Aorta (tissue), 5 donors: Measurements from ENCODE around the gene PAX8. TPM values are rescaled to one million over a fixed set of nuclear protein-coding genes. Genes with fewer than 3 reads are reported as not detected.
A peak's percentile ranks its signal among the peaks of the same experiment; 100 is the strongest.

Experiments used
- ATAC-seq: fragments of 200-7000 bp; cut with Tn5 transposase; one replicate; pipeline ENCODE4 v1.9.1; 2022; ENCODE audit warnings: moderate library complexity; ENCODE audit not compliant: low FRiP score
- DNase-seq, 2 donors: peaks; one replicate each; pipeline ENCODE4 v3.0.0-alpha.2; 2020
- H3K27ac ChIP-seq, 2 donors: one replicate each; pipeline ENCODE4 v1.5.1; 2013; ENCODE audit warnings: low read length in 2 of 2, mild to moderate bottlenecking in 2 of 2, moderate library complexity in 2 of 2, control low read depth in 1 of 2, inconsistent platforms in 1 of 2, low read depth in 1 of 2
- H3K27me3 ChIP-seq, 2 donors: one replicate each; pipeline ENCODE4 v1.6.1; 2013; ENCODE audit warnings: control low read depth in 1 of 2, low read length in 1 of 2, mild to moderate bottlenecking in 1 of 2, moderate library complexity in 1 of 2; ENCODE audit not compliant: insufficient read depth in 2 of 2, control insufficient read depth in 1 of 2
- H3K36me3 ChIP-seq, 2 donors: one replicate each; pipeline ENCODE4 v1.6.1; 2013; ENCODE audit warnings: control low read depth in 1 of 2, low read length in 1 of 2, mild to moderate bottlenecking in 1 of 2; ENCODE audit not compliant: insufficient read depth in 2 of 2, control insufficient read depth in 1 of 2
- H3K4me1 ChIP-seq, 2 donors: one replicate each; pipeline ENCODE4 v1.6.1; 2013; ENCODE audit warnings: low read length in 2 of 2, control low read depth in 1 of 2, mild to moderate bottlenecking in 1 of 2, moderate library complexity in 1 of 2; ENCODE audit not compliant: insufficient read depth in 2 of 2, control insufficient read depth in 1 of 2
- H3K4me3 ChIP-seq, 2 donors: one replicate each; pipeline ENCODE4 v1.5.1; 2013; ENCODE audit warnings: low read length in 2 of 2, control low read depth in 1 of 2, mild to moderate bottlenecking in 1 of 2
- H3K9me3 ChIP-seq: one replicate; pipeline ENCODE4 v1.6.1; 2013; ENCODE audit warnings: mild to moderate bottlenecking, low read length; ENCODE audit not compliant: control insufficient read depth
- WGBS, 2 donors: extraction: QIAGEN DNeasy Blood & Tissue Kit; methylation state at CpG; one replicate each; pipeline ENCODE4 v1.1.7; 2013; 5-methylcytosine and 5-hydroxymethylcytosine counted together
- intact Hi-C, 2 donors: fragments of 100-400 bp; cut with DNase I; formaldehyde crosslinking; loops; one replicate each; pipeline versions ENCODE4 v1.14.2 to v1.15.0; 2022
- polyA plus RNA-seq, 2 donors: library from polyadenylated mRNA; stranded (reverse); fragments of 200-250 nt; gene quantifications; one replicate each; pipeline ENCODE4 v1.2.3, GENCODE V29; 2013
- total RNA-seq, 2 donors: library from RNA; stranded (reverse); fragmentation: NEBNext Ultra II Directional; extraction: Animal tissue kit (Norgen Biotek cat#: 25700); gene quantifications; one replicate each; pipeline ENCODE4 v1.2.1, GENCODE V29; 2021
- donor health status: healthy with polysubstance abuse.
- donor health status: Bipolar disorder and iron deficiency.
- donor health status: DM: no; HTN: no; CAD: no.
- donor health status: DM: no; HTN: no; CAD: no.
- donor health status: DM: yes; HTN: yes; CAD: no.

The PAX8 gene
- total and polyA plus RNA-seq, 4 donors, result 0.45 to 1.00 (median 0.87) TPM; not detected in 1

- WGBS, 2 donors, result 66 to 87% methylated on average over 6 of the region's 6 CpGs
- Histone ChIP-seq H3K9me3 (no peaks in the 10 kb centered on the region), H3K4me1 (no peaks in the 10 kb centered on the region), H3K27ac (no peak overlapping the region), H3K4me3 (no peak overlapping the region), H3K27me3 (no peaks in the 10 kb centered on the region), H3K36me3 (no peaks in the 10 kb centered on the region)
- intact Hi-C loops, result no loop called here
- DNase-seq (peak; percentile 81 to 90), ATAC-seq (peak; percentile 49)
Measured at GRCh38 chr2:113219889-113220641, 58.7 kb downstream of the PAX8 start.

- 89 to 91% methylated on average over 5 of the region's 5 CpGs for WGBS, 2 donors
- ATAC-seq, result no peak
- no peaks in the 10 kb centered on the region for H3K27me3 ChIP-seq
- H3K4me3 ChIP-seq, result no peak overlapping the region
- peak; percentile 9 to 34 for DNase-seq
- intact Hi-C loops, result no loop called here
- no peaks in the 10 kb centered on the region for H3K36me3 ChIP-seq
- no peak overlapping the region for H3K27ac ChIP-seq
- H3K4me1 ChIP-seq, result no peaks in the 10 kb centered on the region
- no peaks in the 10 kb centered on the region for H3K9me3 ChIP-seq
Measured at GRCh38 chr2:113219525-113219888, 59.2 kb downstream of the PAX8 start.

GRCh38 chr2:113219092-113219441, 59.7 kb downstream of the PAX8 start:
- H3K36me3 ChIP-seq, result no peaks in the 10 kb centered on the region

GRCh38 chr2:113218283-113219091, 60.2 kb downstream of the PAX8 start:
- no peak overlapping the region for H3K4me3 ChIP-seq
- H3K9me3 ChIP-seq, result no peaks in the 10 kb centered on the region
- ATAC-seq, result peak; percentile 42
- intact Hi-C loops, result no loop called here
- DNase-seq, result peak; percentile 75 to 88
- H3K27ac ChIP-seq, result no peak overlapping the region
- H3K36me3 ChIP-seq, result no peaks in the 10 kb centered on the region
- WGBS, 2 donors, result 91 to 95% methylated on average over 8 of the region's 8 CpGs
- H3K27me3 ChIP-seq, result no peaks in the 10 kb centered on the region
- no peaks in the 10 kb centered on the region for H3K4me1 ChIP-seq

More at GRCh38 chr2:113219092-113219441, 59.7 kb downstream of the PAX8 start:
- WGBS, 2 donors, result 96 to 97% methylated on average over 2 of the region's 2 CpGs
- Histone ChIP-seq H3K4me1 (no peaks in the 10 kb centered on the region), H3K9me3 (no peaks in the 10 kb centered on the region), H3K27ac (no peak overlapping the region), H3K27me3 (no peaks in the 10 kb centered on the region), H3K4me3 (no peak overlapping the region)
- intact Hi-C loops, result no loop called here
- ATAC-seq, result no peak
- peak; percentile 16 to 17 for DNase-seq

GRCh38 chr2:113217455-113218282, 61.1 kb downstream of the PAX8 start:
- 88 to 92% methylated on average over 15 of the region's 15 CpGs for WGBS, 2 donors
- no peak overlapping the region for H3K27ac ChIP-seq

GRCh38 chr2:113216891-113217454, 61.7 kb downstream of the PAX8 start:
- Histone ChIP-seq H3K4me1 (no peaks in the 10 kb centered on the region), H3K36me3 (no peaks in the 10 kb centered on the region), H3K27me3 (no peaks in the 10 kb centered on the region), H3K9me3 (no peaks in the 10 kb centered on the region), H3K4me3 (no peak overlapping the region), H3K27ac (no peak overlapping the region)
- DNase-seq (peak; percentile 41 to 67), ATAC-seq (no peak)
- intact Hi-C loops, result no loop called here
- WGBS, 2 donors, result 50 to 54% methylated on average over 6 of the region's 6 CpGs

More at GRCh38 chr2:113217455-113218282, 61.1 kb downstream of the PAX8 start:
- Histone ChIP-seq H3K4me3 (no peak overlapping the region), H3K9me3 (no peaks in the 10 kb centered on the region), H3K27me3 (no peaks in the 10 kb centered on the region), H3K36me3 (no peaks in the 10 kb centered on the region), H3K4me1 (no peaks in the 10 kb centered on the region)
- ATAC-seq, result no peak
- intact Hi-C loops, result no loop called here
- peak; percentile 51 to 63 for DNase-seq

GRCh38 chr2:113216321-113216720, 62.4 kb downstream of the PAX8 start:
- DNase-seq (peak; percentile 38 to 61), ATAC-seq (no peak)
- no peak overlapping the region for H3K27ac ChIP-seq

GRCh38 chr2:113215056-113215455, 63.7 kb downstream of the PAX8 start:
- no peaks in the 10 kb centered on the region for H3K27me3 ChIP-seq
- WGBS, 2 donors, result 98 to 100% methylated on average over 2 of the region's 2 CpGs
- ATAC-seq, result no peak
- no peaks in the 10 kb centered on the region for H3K36me3 ChIP-seq
- no peak overlapping the region for H3K4me3 ChIP-seq
- no peaks in the 10 kb centered on the region for H3K9me3 ChIP-seq
- intact Hi-C loops, result no loop called here
- no peaks in the 10 kb centered on the region for H3K4me1 ChIP-seq
- no peak overlapping the region for H3K27ac ChIP-seq
- DNase-seq, result peak; percentile 24 to 40

More at GRCh38 chr2:113216321-113216720, 62.4 kb downstream of the PAX8 start:
- intact Hi-C loops, result no loop called here
- no peak overlapping the region for H3K4me3 ChIP-seq
- H3K4me1 ChIP-seq, result no peaks in the 10 kb centered on the region
- WGBS, 2 donors, result 97 to 100% methylated on average over 2 of the region's 2 CpGs
- no peaks in the 10 kb centered on the region for H3K9me3 ChIP-seq
- no peaks in the 10 kb centered on the region for H3K27me3 ChIP-seq
- H3K36me3 ChIP-seq, result no peaks in the 10 kb centered on the region
